ENCODE measurements around the gene ARID1B. TPM values are rescaled to one million over a fixed set of nuclear protein-coding genes. Genes with fewer than 3 reads are reported as not detected.

Gene ARID1B
- total RNA-seq, 1 donor from 2014 or later: 59.3 TPM

DNA sequence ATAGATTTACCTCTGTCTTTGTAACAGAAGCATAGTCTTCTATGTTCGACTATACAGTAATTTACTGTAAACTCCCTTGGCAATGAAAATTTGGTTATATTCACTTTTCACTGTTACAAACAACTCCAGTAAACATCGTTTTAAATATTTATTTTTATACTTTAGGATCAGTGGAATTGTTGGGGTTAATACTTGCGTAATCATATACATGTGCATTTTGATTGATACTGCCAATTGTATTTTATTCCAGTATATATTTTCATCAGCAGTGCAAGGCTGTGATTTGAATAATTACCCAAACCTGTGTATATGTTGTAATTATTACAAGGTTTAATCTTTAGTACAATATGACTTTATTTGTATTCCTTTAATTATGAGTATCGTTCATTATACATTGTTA is 255.7 kb downstream of the ARID1B start:
- TF ChIP-seq, protein P1, sequence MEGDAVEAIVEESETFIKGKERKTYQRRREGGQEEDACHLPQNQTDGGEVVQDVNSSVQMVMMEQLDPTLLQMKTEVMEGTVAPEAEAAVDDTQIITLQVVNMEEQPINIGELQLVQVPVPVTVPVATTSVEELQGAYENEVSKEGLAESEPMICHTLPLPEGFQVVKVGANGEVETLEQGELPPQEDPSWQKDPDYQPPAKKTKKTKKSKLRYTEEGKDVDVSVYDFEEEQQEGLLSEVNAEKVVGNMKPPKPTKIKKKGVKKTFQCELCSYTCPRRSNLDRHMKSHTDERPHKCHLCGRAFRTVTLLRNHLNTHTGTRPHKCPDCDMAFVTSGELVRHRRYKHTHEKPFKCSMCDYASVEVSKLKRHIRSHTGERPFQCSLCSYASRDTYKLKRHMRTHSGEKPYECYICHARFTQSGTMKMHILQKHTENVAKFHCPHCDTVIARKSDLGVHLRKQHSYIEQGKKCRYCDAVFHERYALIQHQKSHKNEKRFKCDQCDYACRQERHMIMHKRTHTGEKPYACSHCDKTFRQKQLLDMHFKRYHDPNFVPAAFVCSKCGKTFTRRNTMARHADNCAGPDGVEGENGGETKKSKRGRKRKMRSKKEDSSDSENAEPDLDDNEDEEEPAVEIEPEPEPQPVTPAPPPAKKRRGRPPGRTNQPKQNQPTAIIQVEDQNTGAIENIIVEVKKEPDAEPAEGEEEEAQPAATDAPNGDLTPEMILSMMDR (IDR thresholded peaks at IDR 0.05): no peak
- no peak for DNase-seq (ENCODE audit: low spot score)
- Mint-ChIP-seq H3K4me3 (ENCODE audit: unreplicated experiment) (no peak overlapping the region), H3K27me3 (ENCODE audit: low read depth) (no peaks in the 10 kb centered on the region), H3K4me1 (ENCODE audit: low read depth) (peaks cover 15% of the 10 kb centered on the region), H3K36me3 (ENCODE audit: low read depth) (no peaks in the 10 kb centered on the region), H3K9me3 (ENCODE audit: low read depth) (no peaks in the 10 kb centered on the region), H3K27ac (ENCODE audit: unreplicated experiment) (no peak overlapping the region)

GRCh38 chr6:157033428-157034140 is 256.4 kb downstream of the ARID1B start:
- Mint-ChIP-seq H3K27me3 (ENCODE audit: low read depth) (no peaks in the 10 kb centered on the region), H3K9me3 (ENCODE audit: low read depth) (no peaks in the 10 kb centered on the region), H3K4me3 (ENCODE audit: unreplicated experiment) (peak overlapping the region; percentile 49), H3K27ac (ENCODE audit: unreplicated experiment) (peak overlapping the region; percentile 71), H3K4me1 (ENCODE audit: low read depth) (peaks cover 15% of the 10 kb centered on the region), H3K36me3 (ENCODE audit: low read depth) (no peaks in the 10 kb centered on the region)
- TF ChIP-seq, protein P1 (IDR thresholded peaks at IDR 0.05): no peak
- no peak for DNase-seq (ENCODE audit: low spot score)

DNA sequence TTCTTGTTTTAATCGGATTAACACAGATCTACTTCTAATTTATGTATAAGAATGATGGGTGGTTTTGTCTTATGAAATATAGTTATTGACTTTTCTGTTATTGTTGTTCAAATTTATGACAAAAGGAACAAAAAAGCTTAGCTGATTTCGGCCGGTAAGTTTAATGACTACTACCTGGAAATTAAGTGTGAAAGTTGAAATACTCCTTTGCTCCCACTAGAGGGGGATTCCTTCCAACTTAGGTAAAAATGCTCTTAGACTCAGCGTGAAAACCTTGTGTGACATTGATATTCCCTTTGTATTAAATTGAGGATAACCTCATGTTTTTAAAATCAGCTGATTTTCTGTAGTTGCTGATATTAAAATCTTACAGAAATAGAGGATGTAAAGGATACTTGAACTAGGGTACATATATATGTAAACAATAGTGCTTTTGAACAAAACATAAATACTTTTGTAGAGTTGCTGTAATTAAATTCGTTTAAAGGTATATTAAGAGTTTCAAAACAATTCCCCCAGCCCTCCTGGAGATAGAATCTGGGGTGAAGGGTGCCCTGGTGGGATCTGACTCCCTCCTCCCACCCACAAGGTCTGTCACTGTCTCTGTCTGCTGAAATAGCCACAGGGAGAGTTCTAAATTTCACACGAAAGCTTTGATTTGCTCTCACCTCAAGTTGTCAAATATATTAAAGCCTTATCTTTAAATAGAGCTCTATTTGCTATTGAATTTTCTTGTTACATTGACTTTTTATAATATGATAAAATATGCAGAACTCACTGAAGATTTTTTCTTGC is 257.5 kb downstream of the ARID1B start:
- Mint-ChIP-seq H3K9me3 (ENCODE audit: low read depth) (no peaks in the 10 kb centered on the region), H3K27ac (ENCODE audit: unreplicated experiment) (no peak overlapping the region), H3K4me1 (ENCODE audit: low read depth) (peaks cover 15% of the 10 kb centered on the region), H3K36me3 (ENCODE audit: low read depth) (no peaks in the 10 kb centered on the region), H3K4me3 (ENCODE audit: unreplicated experiment) (no peak overlapping the region), H3K27me3 (ENCODE audit: low read depth) (no peaks in the 10 kb centered on the region)
- no peak for DNase-seq (ENCODE audit: low spot score)
- TF ChIP-seq, protein P1 (IDR thresholded peaks at IDR 0.05): peak; percentile 89

- peaks cover 15% of the 10 kb centered on the region for H3K4me1 Mint-ChIP-seq (ENCODE audit: low read depth)
- no peaks in the 10 kb centered on the region for H3K27me3 Mint-ChIP-seq (ENCODE audit: low read depth)
- H3K36me3 Mint-ChIP-seq (ENCODE audit: low read depth): no peaks in the 10 kb centered on the region
- no peaks in the 10 kb centered on the region for H3K9me3 Mint-ChIP-seq (ENCODE audit: low read depth)
- TF ChIP-seq, protein P1 (IDR thresholded peaks at IDR 0.05): no peak
- H3K27ac Mint-ChIP-seq (ENCODE audit: unreplicated experiment): no peak overlapping the region
- DNase-seq (ENCODE audit: low spot score): no peak
- no peak overlapping the region for H3K4me3 Mint-ChIP-seq (ENCODE audit: unreplicated experiment)
These were observed 258.4 kb downstream of the ARID1B start for GRCh38 chr6:157035546-157035945.

DNA sequence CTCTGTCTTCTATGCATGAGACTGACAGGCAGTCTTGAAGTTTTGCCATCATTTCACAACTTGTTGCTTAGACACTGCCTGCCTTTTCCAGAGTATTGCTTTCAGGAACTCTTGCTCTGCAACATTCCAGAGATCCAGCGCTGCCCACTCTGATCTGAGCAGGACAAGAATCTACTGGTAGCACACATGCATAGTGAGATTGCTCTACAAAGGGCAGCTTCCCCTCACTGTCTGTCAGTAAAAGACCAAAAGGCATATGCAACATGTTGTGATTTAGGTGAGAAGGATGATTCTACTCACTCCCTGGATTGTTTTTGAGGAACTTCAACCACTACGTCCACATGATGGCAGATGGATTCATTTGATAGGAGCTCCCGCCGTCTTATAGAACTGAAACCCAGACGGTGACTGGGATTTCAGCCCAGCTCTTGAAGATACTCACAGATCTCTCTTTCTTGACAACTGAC is 259.1 kb downstream of the ARID1B start:
- no peak overlapping the region for H3K4me3 Mint-ChIP-seq (ENCODE audit: unreplicated experiment)
- no peaks in the 10 kb centered on the region for H3K27me3 Mint-ChIP-seq (ENCODE audit: low read depth)
- H3K9me3 Mint-ChIP-seq (ENCODE audit: low read depth): no peaks in the 10 kb centered on the region
- no peaks in the 10 kb centered on the region for H3K36me3 Mint-ChIP-seq (ENCODE audit: low read depth)
- peaks cover 15% of the 10 kb centered on the region for H3K4me1 Mint-ChIP-seq (ENCODE audit: low read depth)
- no peak overlapping the region for H3K27ac Mint-ChIP-seq (ENCODE audit: unreplicated experiment)
- TF ChIP-seq, protein P1 (IDR thresholded peaks at IDR 0.05): no peak
- DNase-seq (ENCODE audit: low spot score): no peak

Measured in chondrocyte (in vitro differentiated cells).